Tibial nerve (tissue), 4 donors: Measurements from ENCODE around the gene GLO1. TPM values are rescaled to one million over a fixed set of nuclear protein-coding genes. Genes with fewer than 3 reads are reported as not detected.

Experiments
- DNase-seq, 2 donors: peaks; one replicate each; pipeline ENCODE4 v3.0.0-alpha.2; 2019; ENCODE audit warnings: low spot score in 2 of 2
- H3K27ac ChIP-seq, 4 donors: fragments of 200-600 bp; sonication (generic) in 3 of 4; one replicate each; pipeline ENCODE4 v1.5.1; 2017 to 2019; ENCODE audit warnings: mild to moderate bottlenecking in 1 of 4
- H3K27me3 ChIP-seq, 2 donors: fragments of 200-600 bp; sonication (generic) in 1 of 2; one replicate each; pipeline versions ENCODE4 v1.5.1 to v1.6.0; 2017 to 2019
- H3K36me3 ChIP-seq, 3 donors: fragments of 200-600 bp; sonication (generic); one replicate each; pipeline ENCODE4 v1.5.1; 2018 to 2019
- H3K4me1 ChIP-seq, 4 donors: fragments of 200-600 bp; sonication (generic) in 3 of 4; one replicate each; pipeline ENCODE4 v1.5.1; 2017 to 2019
- H3K4me3 ChIP-seq, 4 donors: fragments of 200-600 bp; sonication (generic) in 3 of 4; one replicate each; pipeline ENCODE4 v1.5.1; 2017 to 2019; ENCODE audit warnings: mild to moderate bottlenecking in 1 of 4, moderate library complexity in 1 of 4
- H3K9me3 ChIP-seq, 4 donors: fragments of 200-600 bp; sonication (generic) in 3 of 4; one replicate each; pipeline ENCODE4 v1.5.1; 2017 to 2019
- EP300 ChIP-seq, 2 donors: sonication (generic); formaldehyde crosslinking; IDR thresholded peaks; one replicate each; pipeline ENCODE4 v1.6.1; 2017; ENCODE audit warnings: antibody characterized with exemption in 2 of 2, mild to moderate bottlenecking in 1 of 2
- POLR2A ChIP-seq, 2 donors: fragments of 450-650 bp; IDR thresholded peaks; one replicate each; pipeline ENCODE4 v1.6.1; 2017; ENCODE audit warnings: antibody characterized with exemption in 2 of 2, mild to moderate bottlenecking in 2 of 2, moderate library complexity in 2 of 2
- WGBS, 2 donors: methylation state at CpG; one replicate each; pipeline ENCODE4 v1.1.5; 2018; 5-methylcytosine and 5-hydroxymethylcytosine counted together
- total RNA-seq, 4 donors: library from RNA; depleted of rRNA; stranded (reverse); fragments of >200 nt; gene quantifications; one replicate each; pipeline ENCODE4 v1.1.0, GENCODE V29; 2016
- TF ChIP-seq, protein P1 (sequence below), 5 experiments: fragments of 200-600 bp in 3 of 5; fragments of 450-650 bp in 2 of 5; sonication (generic) in 3 of 5; IDR thresholded peaks; one replicate each; pipeline ENCODE4 v1.5.1; 2016 to 2019; ENCODE audit warnings: antibody characterized with exemption in 5 of 5, mild to moderate bottlenecking in 3 of 5, moderate library complexity in 2 of 5

GLO1 gene
- total RNA-seq, 4 donors from 2014 or later = 69.6 to 118 (median 86.3) TPM

DNA sequence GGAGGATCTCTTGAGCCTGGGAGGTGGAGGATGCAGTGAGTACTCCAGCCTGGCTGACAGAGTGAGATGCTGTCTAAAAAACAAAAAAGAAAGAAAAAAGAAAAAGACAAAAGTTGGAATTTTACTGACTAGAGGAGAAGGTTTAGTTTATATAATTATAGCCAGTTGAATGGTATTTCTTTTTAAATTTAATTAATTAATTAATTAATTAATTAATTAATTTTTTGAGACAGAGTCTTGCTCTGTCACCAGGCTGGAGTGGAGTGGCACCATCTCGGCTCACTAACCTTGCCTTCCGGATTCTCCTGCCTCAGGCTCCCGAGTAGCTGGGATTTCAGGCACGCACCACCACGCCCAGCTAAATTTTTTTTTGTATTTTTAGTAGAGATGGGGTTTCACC, 20.8 kb upstream of the GLO1 start:
- no peak overlapping the region for H3K27ac ChIP-seq
- DNase-seq = no peak
- 93 to 96% methylated on average over 5 of the region's 5 CpGs for WGBS, 2 donors
- no peak overlapping the region for H3K4me3 ChIP-seq
- H3K4me1 ChIP-seq = no peaks in the 10 kb centered on the region
- H3K27me3 ChIP-seq = peaks cover 0 to 18% of the 10 kb centered on the region in 2 donors
- H3K36me3 ChIP-seq = no peaks in the 10 kb centered on the region
- TF ChIP-seq, protein P1, sequence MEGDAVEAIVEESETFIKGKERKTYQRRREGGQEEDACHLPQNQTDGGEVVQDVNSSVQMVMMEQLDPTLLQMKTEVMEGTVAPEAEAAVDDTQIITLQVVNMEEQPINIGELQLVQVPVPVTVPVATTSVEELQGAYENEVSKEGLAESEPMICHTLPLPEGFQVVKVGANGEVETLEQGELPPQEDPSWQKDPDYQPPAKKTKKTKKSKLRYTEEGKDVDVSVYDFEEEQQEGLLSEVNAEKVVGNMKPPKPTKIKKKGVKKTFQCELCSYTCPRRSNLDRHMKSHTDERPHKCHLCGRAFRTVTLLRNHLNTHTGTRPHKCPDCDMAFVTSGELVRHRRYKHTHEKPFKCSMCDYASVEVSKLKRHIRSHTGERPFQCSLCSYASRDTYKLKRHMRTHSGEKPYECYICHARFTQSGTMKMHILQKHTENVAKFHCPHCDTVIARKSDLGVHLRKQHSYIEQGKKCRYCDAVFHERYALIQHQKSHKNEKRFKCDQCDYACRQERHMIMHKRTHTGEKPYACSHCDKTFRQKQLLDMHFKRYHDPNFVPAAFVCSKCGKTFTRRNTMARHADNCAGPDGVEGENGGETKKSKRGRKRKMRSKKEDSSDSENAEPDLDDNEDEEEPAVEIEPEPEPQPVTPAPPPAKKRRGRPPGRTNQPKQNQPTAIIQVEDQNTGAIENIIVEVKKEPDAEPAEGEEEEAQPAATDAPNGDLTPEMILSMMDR (IDR thresholded peaks at IDR 0.05) = no peak
- no peak for TF ChIP-seq POLR2A (IDR thresholded peaks at IDR 0.05)
- TF ChIP-seq EP300 (IDR thresholded peaks at IDR 0.05) = no peak
- H3K9me3 ChIP-seq = peaks cover 0 to 3% (median 0%) of the 10 kb centered on the region in 4 donors

DNA sequence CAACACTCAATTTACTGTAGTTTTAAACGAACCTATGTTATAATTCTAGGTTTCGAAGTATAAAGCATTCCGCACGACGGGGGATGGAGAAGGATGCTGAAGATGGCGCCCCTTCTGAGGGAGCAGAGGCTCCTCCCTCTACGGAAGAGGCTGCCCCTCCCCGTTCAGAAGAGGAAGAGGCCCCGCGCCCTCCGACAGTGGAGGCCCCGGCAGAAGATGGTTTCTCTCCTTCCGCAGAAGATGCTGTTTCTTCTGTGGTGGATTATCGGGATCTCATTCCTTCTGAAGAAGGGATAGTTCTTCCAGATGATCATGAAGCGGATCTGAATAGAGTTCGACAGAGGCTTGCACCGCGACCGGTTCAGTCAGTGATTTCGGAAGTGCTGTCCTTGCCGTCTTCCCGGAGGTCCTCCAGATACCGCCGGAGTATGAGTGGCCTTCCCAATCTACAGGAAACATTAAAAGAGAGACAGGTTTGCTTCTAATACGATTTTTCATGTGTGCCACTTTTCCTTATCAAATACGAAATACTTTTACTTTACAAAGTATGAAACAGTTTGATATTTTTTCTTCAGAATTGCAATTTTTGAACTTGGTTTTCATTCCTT, 19.9 kb upstream of the GLO1 start:
- 90 to 91% methylated on average over 26 of the region's 26 CpGs for WGBS, 2 donors

DNA sequence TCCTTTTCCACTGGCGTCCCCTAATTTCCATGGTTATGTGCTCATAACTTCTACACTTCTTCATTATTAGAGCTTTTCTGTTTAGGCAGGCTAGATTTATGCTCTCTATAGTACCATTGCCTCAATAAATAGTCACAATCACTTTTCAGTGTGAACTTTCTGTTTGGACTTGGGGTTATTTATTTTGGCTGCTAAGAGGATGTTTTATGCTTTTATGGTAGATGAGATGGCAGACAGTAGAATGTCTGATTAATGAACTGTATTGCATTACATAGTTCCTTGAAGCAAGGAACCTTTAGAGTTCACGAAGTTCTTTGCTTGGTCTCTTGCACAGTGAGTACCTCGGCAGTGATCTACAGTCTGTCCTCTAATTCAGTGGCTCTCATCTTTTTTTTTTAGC, 19.1 kb upstream of the GLO1 start:
- WGBS, 2 donors = 60 to 66% methylated on average over 3 of the region's 3 CpGs
- TF ChIP-seq EP300 (IDR thresholded peaks at IDR 0.05) = no peak
- TF ChIP-seq, protein P1 (IDR thresholded peaks at IDR 0.05) = no peak
- no peak for TF ChIP-seq POLR2A (IDR thresholded peaks at IDR 0.05)
- peaks cover 0 to 34% of the 10 kb centered on the region in 2 donors for H3K27me3 ChIP-seq
- no peak for DNase-seq
- H3K36me3 ChIP-seq = no peaks in the 10 kb centered on the region
- H3K4me1 ChIP-seq = no peaks in the 10 kb centered on the region
- H3K27ac ChIP-seq = no peak overlapping the region
- H3K9me3 ChIP-seq = peaks cover 0 to 3% (median 0%) of the 10 kb centered on the region in 4 donors
- no peak overlapping the region for H3K4me3 ChIP-seq

More for the DNA sequence above, 19.9 kb upstream of the GLO1 start:
- no peak for DNase-seq
- no peak overlapping the region for H3K27ac ChIP-seq
- H3K27me3 ChIP-seq = peaks cover 0 to 26% of the 10 kb centered on the region in 2 donors
- no peaks in the 10 kb centered on the region for H3K4me1 ChIP-seq
- no peak overlapping the region for H3K4me3 ChIP-seq
- TF ChIP-seq, protein P1 (IDR thresholded peaks at IDR 0.05) = no peak
- TF ChIP-seq EP300 (IDR thresholded peaks at IDR 0.05) = no peak
- no peak for TF ChIP-seq POLR2A (IDR thresholded peaks at IDR 0.05)
- no peaks in the 10 kb centered on the region for H3K36me3 ChIP-seq
- peaks cover 0 to 3% (median 0%) of the 10 kb centered on the region in 4 donors for H3K9me3 ChIP-seq

DNA sequence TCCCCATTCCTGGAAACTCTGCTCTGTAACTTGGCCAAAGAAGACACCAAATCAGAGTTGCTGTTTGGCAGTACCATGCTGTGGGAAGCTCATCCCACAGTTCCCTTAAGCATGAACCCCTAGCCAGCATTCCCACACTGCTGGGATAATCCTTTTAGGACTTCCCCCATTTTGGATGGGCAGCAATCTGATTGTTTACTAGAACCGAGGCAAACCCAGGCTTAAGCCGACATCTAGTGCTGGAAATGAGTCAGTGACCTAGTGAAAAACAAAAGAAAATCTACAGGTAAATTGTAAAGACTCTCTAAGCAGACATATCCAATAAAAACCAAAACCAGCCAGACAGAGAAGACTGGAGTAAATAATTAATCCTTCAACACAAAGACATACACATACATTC, 17.4 kb upstream of the GLO1 start:
- H3K36me3 ChIP-seq = no peaks in the 10 kb centered on the region

DNA sequence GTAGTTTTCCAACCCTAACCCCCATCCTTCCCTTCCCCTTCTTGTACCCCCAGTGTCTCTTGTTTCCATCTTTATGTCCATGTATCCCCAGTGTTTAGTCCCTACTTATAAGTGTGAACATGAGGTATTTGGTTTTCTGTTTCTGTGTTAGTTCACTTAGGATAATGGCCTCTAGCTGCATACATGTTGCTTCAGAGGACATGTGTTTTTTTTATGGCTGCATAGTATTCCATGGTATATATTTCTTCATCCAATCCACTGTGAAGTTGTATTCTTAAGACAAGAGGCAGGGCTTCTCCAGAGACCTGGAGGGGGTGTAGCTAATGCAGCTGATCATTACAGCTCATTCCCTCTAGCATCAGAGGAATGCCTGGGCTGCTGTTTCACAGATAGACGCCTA, 16.4 kb upstream of the GLO1 start:
- Histone ChIP-seq H3K4me3 (no peak overlapping the region), H3K27me3 (peaks cover 0 to 60% of the 10 kb centered on the region in 2 donors), H3K4me1 (peaks cover 0 to 11% (median 6%) of the 10 kb centered on the region in 4 donors), H3K9me3 (peaks cover 0 to 3% (median 0%) of the 10 kb centered on the region in 4 donors), H3K36me3 (no peaks in the 10 kb centered on the region), H3K27ac (no peak overlapping the region)
- TF ChIP-seq, protein P1 (IDR thresholded peaks at IDR 0.05) = no peak
- TF ChIP-seq EP300 (IDR thresholded peaks at IDR 0.05) = no peak
- TF ChIP-seq POLR2A (IDR thresholded peaks at IDR 0.05) = no peak
- 81 to 91% methylated on average over 1 of the region's 1 CpG for WGBS, 2 donors
- DNase-seq = no peak

More for the DNA sequence above, 17.4 kb upstream of the GLO1 start:
- Histone ChIP-seq H3K4me1 (peaks cover 0 to 3% (median 1%) of the 10 kb centered on the region in 4 donors), H3K27me3 (peaks cover 0 to 51% of the 10 kb centered on the region in 2 donors), H3K4me3 (no peak overlapping the region), H3K27ac (no peak overlapping the region), H3K9me3 (peaks cover 0 to 3% (median 0%) of the 10 kb centered on the region in 4 donors)
- no peak for DNase-seq
- WGBS, 2 donors = 13 to 15% methylated on average over 2 of the region's 2 CpGs
- TF ChIP-seq, protein P1 (IDR thresholded peaks at IDR 0.05) = no peak
- TF ChIP-seq EP300 (IDR thresholded peaks at IDR 0.05) = no peak
